ENCODE results near the gene ATP6V1B1.

DNA sequence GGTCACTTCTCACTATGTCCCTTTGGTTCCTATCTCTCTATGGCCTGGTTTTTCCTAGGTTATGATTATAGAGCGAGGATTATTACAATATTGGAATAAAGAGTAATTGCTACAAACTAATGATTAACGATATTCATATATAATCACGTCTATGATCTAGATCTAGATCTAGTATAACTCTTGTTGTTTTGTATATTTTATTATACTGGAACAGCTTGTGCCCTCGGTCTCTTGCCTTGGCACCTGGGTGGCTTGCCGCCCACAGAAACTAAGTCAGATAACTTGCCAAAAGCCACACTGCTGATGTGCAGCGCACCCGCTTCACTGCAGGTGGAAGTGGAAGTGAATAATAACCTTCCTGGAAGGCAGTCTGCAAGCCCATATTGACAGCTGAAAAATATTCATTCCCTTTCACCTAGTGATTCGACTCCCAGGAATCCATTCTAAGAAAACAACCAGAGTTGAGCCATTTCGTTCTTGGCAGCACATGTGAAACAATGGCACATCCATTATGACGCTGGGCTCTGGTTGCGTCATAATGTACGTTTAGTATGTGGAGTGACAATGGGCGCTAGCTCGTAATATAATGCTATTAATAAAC, 42.0 kb downstream of the ATP6V1B1 start:
- TF ChIP-seq FOXK2 (IDR thresholded peaks at IDR 0.05) (no peak), SP1 (IDR thresholded peaks at IDR 0.05) (no peak), SUZ12 (IDR thresholded peaks at IDR 0.05) (no peak), NFRKB (IDR thresholded peaks at IDR 0.05) (no peak)
- TF ChIP-seq, protein P1, sequence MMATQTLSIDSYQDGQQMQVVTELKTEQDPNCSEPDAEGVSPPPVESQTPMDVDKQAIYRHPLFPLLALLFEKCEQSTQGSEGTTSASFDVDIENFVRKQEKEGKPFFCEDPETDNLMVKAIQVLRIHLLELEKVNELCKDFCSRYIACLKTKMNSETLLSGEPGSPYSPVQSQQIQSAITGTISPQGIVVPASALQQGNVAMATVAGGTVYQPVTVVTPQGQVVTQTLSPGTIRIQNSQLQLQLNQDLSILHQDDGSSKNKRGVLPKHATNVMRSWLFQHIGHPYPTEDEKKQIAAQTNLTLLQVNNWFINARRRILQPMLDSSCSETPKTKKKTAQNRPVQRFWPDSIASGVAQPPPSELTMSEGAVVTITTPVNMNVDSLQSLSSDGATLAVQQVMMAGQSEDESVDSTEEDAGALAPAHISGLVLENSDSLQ (IDR thresholded peaks at IDR 0.05): no peak

All from HEK293T (cell line).